ENCODE measurements around the gene FRMD4B.

Gene FRMD4B

GRCh38 chr3:69403454-69403853 lies 17.6 kb upstream of the FRMD4B start:
- no peak for DNase-seq

GRCh38 chr3:69400683-69401082 lies 14.8 kb upstream of the FRMD4B start:
- no peak for DNase-seq

- DNase-seq: no peak
These were observed 7.0 kb upstream of the FRMD4B start for GRCh38 chr3:69392850-69393249.

- no peak for DNase-seq
These were observed 6.5 kb upstream of the FRMD4B start for GRCh38 chr3:69392415-69392814.

- DNase-seq: no peak
These were observed 5.7 kb upstream of the FRMD4B start for GRCh38 chr3:69391554-69391953.

- DNase-seq: no peak
These were observed 4.9 kb upstream of the FRMD4B start for GRCh38 chr3:69390771-69391170.

GRCh38 chr3:69389520-69390248 lies 3.8 kb upstream of the FRMD4B start:
- no peak for DNase-seq

- no peak for DNase-seq
These were observed 2.4 kb upstream of the FRMD4B start for GRCh38 chr3:69388241-69388640.

- DNase-seq: no peak
These were observed 883 bp upstream of the FRMD4B start for GRCh38 chr3:69386556-69387385.

GRCh38 chr3:69385123-69385722 lies 665 bp downstream of the FRMD4B start:
- DNase-seq: no peak

GRCh38 chr3:69384326-69384725 lies 1.6 kb downstream of the FRMD4B start:
- no peak for DNase-seq

- DNase-seq: no peak
These were observed 6.2 kb downstream of the FRMD4B start for GRCh38 chr3:69379661-69380060.

- no peak for DNase-seq
These were observed 7.6 kb downstream of the FRMD4B start for GRCh38 chr3:69378112-69378802.

GRCh38 chr3:69377262-69377661 lies 8.6 kb downstream of the FRMD4B start:
- no peak for DNase-seq

- no peak for DNase-seq
These were observed 9.2 kb downstream of the FRMD4B start for GRCh38 chr3:69376731-69377130.

- DNase-seq: no peak
These were observed 14.1 kb downstream of the FRMD4B start for GRCh38 chr3:69371816-69372215.

GRCh38 chr3:69370901-69371301 lies 15.0 kb downstream of the FRMD4B start:
- DNase-seq: no peak

GRCh38 chr3:69370156-69370883 lies 15.6 kb downstream of the FRMD4B start:
- no peak for DNase-seq

GRCh38 chr3:69368129-69368741 lies 17.7 kb downstream of the FRMD4B start:
- DNase-seq: no peak

- DNase-seq: no peak
These were observed 18.3 kb downstream of the FRMD4B start for GRCh38 chr3:69367586-69367985.

- no peak for DNase-seq
These were observed 21.5 kb downstream of the FRMD4B start for GRCh38 chr3:69364354-69364753.

GRCh38 chr3:69360690-69361089 lies 25.2 kb downstream of the FRMD4B start:
- DNase-seq: no peak
